GM18519 (cell line): ENCODE data around the gene JAKMIP1.
A peak's percentile ranks its signal among the peaks of the same experiment; 100 is the strongest.

Experiments used
- ATAC-seq: cut with Tn5 transposase; IDR thresholded peaks from one replicate; pipeline ENCODE4 v1.9.1; 2021; ENCODE audit warnings: mild to moderate bottlenecking, moderate library complexity; ENCODE audit not compliant: unreplicated experiment, low FRiP score

JAKMIP1 gene

DNA sequence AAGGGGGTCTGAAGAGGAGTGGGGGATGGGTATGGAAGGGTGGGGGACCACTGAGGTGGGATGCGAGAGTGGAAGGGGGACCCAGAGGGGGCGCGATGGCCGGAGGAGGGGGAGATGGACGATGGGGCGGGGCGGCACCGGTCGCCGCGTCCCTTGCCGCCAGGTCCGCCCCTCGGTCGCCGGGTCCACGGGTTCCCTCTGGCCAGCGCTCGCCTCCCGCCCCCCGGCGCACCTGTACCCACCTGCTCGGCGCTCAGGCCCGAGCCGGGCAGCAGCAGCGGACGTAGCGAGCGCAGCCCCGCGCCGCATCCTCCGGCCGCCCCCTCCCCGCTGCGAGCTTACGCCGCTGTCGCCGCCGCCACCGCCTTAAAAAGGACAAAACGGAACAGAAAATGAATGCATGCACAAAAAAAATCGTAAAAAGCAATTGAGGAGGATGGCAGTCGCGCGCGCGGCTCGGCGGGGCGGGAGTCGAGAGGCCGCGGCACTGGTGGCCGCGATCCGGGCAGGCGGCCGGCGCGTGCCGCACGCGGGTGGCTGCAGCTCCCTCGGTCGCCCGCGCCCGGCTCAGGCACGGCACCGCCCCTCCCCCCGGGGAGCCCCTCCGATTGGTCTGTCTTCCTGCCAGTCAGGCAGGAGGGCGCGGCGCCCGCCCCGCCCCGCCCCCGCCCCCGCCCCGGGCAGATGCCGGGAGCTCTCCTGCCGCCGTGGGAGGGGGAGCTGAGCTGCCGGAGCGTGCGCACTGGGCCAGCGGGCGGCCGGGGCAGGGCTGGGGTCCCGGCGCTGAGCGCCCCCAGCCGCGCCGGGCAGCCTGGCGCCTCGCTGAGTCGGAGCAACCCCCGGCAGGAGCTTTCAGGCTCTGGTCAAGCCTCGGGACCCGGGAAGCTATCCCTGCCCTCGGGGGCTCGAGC, at the start of gene JAKMIP1:
TSS of gene JAKMIP1 (minus strand) at position 539 of the 911 bp plus-strand sequence. CDS start 87,699 bp downstream, outside the sequence.
- peak; percentile 79 for ATAC-seq

DNA sequence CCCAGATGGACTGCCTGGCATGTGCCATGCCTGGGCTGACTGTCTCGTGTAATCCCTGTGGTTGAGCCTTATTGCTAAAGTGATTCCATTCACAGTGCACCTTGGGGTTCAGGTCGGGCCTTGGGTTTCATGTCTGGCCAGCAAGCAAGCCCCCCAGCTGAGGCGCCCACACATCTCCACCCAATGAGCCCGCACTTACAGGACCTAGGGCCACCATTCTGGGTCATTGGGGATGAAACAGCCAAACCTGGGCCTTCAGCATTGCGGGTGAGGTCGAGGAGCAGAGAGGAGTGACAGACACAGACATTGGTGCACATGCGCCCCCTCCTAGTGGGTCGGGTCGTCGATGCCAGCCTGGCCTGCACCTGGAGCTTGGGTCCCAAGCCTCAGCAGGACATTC, 48.0 kb upstream of the JAKMIP1 start:
- ATAC-seq: no peak

DNA sequence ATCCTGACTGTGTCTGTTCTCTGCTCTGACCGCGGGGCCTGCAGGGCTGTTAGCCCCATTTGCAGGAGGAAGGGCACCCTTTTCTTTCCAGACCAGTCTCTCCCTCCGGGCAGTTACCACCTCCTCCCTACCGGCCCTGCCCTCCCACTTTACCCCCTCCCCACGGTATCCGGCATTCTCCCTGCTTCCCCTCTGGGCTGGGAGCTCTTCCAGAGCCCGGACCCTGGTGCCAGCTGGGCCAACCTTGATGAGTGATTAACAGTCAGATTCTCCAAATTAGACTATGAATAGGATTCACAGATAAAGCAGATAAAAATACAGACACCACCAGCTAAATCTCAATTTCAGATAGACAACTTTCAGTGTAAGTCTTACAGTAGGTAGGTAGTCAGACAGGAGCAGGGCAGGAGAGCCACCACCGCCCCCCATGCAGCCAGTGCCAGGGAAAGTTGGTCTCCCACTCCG, 45.9 kb upstream of the JAKMIP1 start:
- ATAC-seq: no peak

DNA sequence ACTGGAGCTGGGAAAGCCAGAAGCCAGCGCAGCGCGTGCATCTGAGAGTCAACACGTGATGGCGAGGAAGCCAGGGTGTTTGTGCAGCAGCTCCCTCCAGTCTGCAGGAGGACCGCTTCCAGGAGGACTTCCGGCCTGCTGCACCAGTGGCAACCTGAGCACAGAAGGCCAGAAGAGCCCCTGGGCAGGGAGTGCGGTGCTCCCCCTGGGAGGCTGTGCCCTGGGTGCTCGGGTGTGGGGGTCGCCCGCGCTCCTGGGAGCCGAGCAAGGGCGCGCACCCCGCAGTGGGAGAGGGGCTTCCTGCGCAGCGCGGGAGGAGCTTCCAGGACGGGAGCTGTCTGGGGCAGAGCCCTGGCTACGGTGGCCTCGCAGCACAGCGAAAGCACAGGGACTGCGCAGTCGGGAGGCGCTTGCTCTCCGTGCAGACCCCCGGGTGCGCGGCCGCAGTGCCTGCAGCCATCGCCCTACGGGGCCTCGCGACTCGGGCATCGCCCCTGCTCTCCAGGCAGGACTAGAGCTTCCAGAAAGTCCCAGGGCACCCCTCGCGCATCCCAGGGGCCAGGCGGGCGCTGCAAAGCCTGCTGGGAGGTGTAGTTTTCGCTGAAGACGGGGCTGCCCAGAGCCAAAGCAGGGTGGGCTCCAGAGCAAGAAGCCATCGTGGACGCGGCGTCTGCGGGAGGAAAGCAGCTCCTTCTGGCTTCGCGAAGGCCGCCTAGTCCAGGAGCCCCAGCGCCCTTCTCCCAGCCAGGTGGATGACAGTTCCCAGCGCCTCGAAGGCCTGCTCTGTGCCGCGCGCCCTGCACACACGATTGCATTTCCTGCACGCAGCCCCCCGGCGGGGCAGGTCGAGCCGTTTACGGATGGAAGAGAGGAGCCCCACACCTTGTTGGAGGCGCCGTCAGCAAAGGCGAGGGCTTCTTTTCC, 45.2 kb upstream of the JAKMIP1 start:
- ATAC-seq: no peak

DNA sequence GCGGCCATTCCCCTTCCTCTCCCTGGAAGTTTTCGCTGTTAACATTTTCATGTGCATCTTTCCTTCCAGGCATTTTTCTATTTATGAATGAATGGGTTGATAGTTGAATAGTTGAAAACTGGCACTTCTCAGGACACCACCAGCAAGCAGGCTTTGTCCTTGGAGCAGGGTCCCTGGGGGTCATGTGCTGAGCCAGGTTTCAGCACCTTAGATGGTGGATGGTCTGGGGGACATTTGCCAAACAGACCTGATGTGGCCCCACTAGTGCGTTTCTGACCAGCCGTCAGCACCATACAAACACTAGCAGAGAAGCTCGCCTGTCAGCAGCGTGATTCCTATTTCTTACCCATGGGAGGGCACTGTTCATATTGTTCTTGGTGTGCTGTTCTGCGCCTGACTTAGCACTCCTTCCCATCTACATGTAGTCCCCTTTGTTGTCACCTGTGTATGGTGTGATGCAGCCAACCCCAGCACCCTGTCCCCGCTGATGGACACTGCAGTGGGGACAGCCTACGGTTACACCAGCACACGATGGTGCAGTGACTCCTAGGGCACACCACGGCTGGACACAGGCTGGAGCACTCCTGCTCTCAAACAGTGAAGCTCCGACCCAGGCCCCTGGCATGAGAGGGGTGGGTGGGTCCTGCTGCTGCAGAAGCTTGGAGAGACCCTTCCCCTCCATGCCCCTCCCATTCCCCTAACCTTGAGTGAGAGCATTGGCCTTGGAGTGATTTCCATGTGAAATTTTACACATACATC, 42.1 kb upstream of the JAKMIP1 start:
- no peak for ATAC-seq

DNA sequence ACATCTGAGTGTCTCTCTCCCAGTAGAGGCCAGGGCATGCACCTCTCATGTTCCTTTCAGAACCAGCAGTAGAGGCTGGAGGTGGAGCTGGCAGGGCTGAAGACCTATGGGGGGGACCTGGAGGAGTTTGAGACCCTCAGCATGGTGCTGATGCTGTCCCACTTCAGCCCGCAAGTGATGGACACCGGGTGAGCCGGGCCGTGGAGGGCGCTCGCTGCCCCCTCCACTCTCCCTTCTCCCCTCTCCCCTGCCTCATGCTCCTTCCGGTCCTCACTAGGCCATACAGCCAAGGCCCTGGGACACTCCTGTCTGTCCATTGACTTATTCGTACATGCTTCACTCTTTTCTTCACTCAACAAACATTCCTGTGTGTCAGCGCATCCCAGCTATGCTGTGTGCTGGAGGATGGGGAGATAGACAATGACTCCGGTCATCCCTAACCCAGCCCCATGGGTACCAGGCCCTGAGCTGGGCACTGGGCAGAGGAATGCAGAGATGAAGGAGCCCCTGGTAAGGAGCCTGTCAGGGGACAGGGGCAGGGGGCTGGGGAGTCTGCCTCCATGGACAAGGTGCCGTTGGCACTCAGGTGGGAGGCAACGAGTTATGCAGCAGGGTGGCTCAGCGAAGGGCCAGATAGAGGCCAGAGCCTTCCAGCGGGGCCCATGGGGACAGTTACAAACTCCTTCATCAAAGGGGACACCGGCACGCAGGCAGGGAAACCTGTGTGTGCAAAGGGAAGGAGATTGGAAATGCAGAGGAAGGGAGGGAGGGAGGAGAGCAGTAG, 40.9 kb upstream of the JAKMIP1 start:
- ATAC-seq: no peak

DNA sequence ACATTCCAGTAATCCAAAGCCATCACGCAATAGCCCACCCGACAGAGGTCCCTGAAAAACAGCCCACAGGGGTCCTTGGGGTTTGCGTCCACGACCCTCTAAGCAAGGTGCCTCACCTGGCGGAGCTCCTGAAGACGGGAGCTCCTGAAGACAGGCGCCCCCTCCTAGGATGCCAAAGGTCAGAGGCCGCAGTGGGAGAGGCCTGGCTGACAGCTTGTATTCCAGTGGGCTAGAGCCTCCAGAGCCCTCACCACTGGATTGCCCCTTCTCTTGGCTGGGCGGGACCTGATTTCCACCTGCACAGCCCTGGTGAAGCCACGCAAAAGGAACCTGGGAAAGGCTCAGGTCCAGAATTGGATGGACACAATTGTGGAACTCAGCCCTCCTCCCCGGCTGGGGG, 39.6 kb upstream of the JAKMIP1 start:
- no peak for ATAC-seq

DNA sequence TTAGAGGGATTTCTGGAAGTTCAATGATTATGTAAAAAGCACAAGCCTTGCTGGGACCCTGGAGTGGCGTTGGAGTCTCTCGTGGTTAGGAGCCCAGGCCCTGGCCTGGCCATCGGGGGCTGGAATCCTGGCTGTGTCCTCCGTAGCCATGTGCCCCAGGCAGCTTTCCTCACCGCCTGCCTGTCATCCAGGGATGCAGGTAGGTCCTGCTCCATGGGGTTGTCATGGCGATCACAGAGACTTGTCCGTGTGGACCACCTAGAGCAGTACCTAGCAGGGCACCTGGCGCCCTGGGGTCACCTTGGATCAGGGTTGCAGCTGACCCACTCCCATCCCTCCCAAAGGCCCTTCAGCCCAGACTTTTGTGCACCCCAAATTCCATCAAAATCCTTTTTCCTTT, 39.1 kb upstream of the JAKMIP1 start:
- no peak for ATAC-seq

DNA sequence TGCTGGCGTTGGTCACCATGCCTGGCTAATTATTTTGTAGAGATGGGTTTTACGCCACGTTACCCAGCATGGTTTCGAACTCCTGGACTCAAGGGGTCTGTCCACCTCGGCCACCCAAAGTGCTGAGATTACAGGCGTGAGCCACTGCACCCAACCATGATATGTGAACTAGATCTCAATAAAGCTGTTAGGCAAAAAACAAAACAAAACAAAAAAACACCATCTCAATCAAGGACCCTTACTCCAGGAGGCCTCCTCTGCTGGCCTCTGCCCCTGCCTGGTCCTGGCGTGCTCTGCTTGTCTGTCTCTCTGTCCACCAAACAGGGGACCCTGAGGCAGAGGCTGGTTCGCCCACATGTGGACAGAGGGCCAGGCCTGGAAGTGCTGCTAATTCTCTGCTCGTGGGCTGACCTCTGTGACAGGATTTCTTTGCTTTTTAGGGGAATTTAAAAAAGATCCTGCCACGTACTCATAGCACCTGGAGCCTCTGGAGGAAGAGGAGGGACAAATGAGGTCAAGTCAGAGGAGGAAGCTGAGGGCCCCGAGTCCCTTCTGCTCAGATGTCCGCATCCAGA, 36.6 kb upstream of the JAKMIP1 start:
- ATAC-seq: no peak

DNA sequence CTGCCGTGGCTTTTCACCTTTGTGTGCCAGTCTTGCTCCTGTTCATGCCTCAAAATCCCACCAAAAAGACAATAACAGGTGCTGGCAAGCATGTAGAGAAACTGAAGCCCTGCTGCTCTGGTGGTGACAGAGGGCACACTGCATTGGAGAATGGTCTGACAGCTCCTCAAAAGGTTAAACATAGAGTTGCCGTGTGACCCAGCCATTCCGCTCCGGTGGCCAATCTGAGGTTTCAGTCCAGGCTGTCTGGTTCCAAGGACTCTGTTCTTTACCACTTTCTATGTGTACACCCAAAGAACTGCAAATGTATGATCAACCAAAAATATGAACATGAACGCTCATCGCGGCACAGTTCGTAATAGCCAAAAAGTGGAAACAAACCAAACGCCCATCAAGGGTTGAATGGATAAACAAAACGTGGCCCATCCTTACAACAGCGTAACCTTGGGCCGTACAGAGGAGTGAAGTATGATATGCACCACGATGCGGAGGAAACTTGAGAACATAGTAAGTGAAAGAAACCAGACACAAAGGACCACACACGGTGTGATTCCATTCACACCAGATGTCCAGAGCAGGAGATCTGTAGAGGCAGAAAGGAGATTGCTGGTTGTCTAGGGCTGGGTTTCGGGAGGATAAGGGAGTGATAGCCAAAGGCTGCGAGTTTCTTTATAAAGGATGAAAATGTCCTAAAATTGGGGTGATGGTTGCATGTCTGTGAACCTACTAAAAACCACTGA, 35.7 kb upstream of the JAKMIP1 start:
- ATAC-seq: no peak

DNA sequence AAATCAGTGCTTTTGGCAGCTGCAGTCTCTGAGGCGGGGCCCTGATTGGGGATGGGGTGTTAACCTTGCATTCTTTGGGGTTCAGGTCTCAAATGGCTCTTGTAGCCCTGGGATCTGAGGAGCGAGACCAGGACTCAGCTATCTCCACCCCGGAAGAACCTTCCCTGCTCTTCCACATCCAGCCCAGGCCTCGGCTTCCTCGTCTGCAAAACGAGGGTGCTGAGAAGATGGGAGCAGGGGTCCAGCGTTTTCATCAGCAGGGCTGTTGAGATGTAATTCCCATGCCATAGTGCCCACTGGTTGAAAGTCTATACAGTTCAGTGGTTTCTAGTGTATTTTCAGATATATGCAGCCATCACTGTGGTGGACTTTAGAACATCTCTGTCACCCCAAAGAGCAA, 34.7 kb upstream of the JAKMIP1 start:
- ATAC-seq: no peak

DNA sequence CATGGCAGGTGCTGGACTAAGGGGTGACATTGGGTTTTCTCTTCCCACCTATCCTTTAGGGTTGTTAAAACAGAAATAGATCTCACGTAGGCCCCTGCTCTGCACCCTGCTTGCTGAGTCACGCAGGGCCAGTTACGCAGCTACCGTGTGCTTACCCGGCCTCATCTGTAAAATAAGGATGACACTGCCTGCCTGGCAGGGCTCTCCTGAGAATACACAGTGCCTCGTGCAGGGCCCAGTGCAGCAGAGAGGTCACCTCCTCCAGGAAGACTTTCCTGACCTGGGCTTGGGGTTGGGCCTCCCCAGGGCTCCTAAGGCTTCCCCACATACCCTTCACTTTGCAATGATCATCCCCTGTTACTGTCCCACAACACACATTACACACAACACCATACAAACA, 33.6 kb upstream of the JAKMIP1 start:
- no peak for ATAC-seq

DNA sequence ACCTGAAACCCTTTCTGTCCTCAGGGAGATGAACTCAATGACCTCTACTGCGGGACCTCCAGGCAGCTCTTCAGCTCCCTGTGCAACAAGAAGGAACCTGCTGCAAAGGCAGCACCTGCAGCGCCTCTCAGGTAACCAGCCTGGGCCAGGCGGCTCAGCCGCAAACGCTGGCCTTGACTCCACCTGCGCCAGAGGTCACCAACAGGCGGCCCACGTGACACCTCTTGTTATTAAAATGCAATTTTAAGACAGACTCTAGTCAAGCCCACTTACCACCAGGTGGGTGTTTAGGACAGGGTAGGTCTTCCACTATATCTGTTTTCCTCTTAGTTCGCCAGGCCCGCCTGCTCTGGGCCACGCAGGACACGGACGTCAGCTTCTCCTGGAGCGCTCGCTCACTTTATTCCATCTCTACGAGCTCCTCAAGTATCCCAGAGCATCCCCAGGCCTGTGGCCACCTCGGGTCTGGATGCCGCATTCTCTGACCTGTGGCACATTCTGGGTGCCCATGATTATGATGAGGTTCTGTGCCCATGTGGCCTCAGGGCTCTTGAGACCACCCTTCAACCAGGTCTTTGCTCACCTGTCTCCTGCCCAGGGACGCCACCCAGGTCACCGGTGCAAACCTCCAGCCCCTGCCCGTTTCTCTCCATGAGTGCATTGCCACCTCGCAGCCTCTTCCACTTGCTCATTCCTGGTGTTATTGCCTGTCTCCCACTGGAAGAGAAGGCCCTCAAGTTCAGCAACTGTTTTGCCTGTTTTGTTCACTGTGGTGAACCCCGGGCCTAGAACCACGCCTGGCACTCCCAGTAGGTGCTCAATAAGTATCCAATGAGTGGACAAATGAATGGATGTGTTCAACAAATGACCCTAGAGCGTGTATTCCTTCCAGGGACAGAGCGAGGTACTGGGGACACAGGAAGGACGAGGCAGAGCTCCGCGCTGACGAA, 32.8 kb upstream of the JAKMIP1 start:
- no peak for ATAC-seq

DNA sequence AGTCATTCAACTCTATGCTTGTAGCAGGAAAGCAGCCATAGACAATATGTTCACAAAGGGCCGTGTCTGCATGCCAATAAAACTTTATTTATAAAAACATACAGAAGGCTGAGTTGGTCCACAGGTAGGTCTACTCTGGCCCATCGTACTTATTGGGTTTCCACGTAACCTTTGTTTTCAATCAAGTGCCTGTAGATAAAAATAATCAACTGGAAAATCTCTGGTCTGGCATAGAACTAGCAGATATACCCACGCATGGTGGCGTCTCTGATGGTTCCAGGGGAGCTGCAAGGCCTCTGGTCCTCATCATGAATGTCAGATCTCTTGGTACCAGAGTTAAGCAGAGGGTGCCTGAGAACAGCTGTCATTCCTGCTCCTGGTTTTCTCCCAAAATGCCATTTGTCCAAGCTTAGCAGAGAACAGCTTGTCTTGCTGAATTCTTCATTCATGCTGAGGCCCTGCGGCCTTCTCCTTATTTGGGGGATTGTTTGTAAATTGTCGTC, 31.4 kb upstream of the JAKMIP1 start:
- no peak for ATAC-seq

DNA sequence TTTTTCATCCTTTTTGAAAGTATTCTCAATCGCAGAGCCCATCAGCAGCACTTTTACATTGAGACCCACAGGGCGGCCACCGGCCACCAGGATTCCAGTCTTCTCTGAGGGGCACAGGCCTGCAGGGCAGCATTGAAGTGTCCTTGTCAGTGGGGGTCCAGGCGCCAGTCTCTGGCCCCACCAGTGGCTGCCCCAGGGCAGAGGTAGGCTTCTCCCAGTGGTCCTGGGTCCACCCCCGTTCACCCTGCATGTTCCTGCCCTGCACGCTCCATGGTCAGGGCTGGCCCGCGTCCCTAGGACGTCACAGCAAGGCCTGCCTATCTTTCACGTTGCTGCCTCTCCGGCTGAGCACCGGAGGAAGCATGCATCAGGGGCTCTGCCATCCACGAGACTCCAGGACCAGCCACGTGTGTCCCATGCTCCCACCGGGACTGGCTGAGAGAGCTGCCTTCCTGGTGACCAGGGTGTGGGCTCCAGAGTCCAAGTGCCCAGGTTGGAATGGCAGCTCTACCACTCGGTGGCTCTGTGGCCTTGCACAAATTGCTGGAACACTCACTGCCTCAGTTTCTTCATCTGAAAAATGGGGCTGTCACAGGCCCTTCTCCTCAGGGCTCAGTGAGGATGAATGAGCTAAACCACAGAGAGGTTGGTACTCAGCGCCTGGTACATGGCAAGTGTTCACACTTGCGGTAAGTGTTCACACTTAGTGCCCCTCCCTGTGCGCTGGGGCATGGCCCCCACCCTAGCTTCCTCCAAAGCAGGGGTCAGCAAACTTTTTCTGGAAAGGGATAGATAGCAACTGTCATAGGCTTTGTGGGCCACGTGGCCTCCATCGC, 30.7 kb upstream of the JAKMIP1 start:
- ATAC-seq: no peak

DNA sequence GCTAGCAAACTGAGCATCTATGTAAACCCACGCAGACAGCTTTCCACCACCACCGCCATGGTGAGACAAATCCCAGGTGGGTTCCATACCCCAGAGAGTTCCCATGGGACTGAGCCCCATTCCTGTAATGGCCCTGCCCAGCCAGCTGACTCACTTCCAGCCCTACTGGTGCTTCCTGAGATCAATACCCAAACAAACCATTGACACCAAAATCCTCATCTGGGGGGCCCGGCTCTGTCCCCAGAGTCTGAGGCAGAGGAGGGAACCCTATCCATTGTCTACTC, 30.1 kb upstream of the JAKMIP1 start:
- ATAC-seq: no peak
